HepG2 (cell line): Measurements from ENCODE around the gene CC2D1A. TPM values are rescaled to one million over a fixed set of nuclear protein-coding genes. Genes with fewer than 3 reads are reported as not detected.

Source experiments
- DPF2 ChIP-seq: sonication (generic); formaldehyde crosslinking; IDR thresholded peaks from 2 replicates; pipeline ENCODE4 v1.4.0; 2020; ENCODE audit warnings: mild to moderate bottlenecking, low read depth, missing genetic modification reagents, borderline replicate concordance
- JARID2 ChIP-seq: sonication (generic); formaldehyde crosslinking; IDR thresholded peaks from 2 replicates; pipeline ENCODE4 v1.8.1; 2023; ENCODE audit warnings: missing genetic modification reagents, inconsistent platforms; ENCODE audit not compliant: insufficient replicate concordance
- KLF12 ChIP-seq: sonication (generic); formaldehyde crosslinking; IDR thresholded peaks from 2 replicates; pipeline ENCODE4 v1.4.0; 2020; ENCODE audit warnings: missing genetic modification reagents, borderline replicate concordance
- NFE2L1 ChIP-seq: sonication (generic); formaldehyde crosslinking; IDR thresholded peaks from 2 replicates; pipeline ENCODE4 v1.4.0; 2020; ENCODE audit warnings: missing genetic modification reagents, mild to moderate bottlenecking, borderline replicate concordance
- PCBP1 ChIP-seq: fragments of 200-400 bp; formaldehyde crosslinking; IDR thresholded peaks from 2 replicates; pipeline ENCODE4 v1.6.1; 2017; ENCODE audit warnings: mild to moderate bottlenecking, low read depth, low read length, borderline replicate concordance
- SATB2 ChIP-seq: sonication (generic); formaldehyde crosslinking; IDR thresholded peaks from 2 replicates; pipeline ENCODE4 v1.5.0; 2020; ENCODE audit warnings: missing genetic modification reagents
- ZNF124 ChIP-seq: sonication (generic); formaldehyde crosslinking; IDR thresholded peaks from 2 replicates; pipeline ENCODE4 v1.4.0; 2020; ENCODE audit warnings: missing genetic modification reagents
- ZNF878 ChIP-seq: sonication (generic); formaldehyde crosslinking; IDR thresholded peaks from 2 replicates; pipeline ENCODE4 v1.8.1; 2023; ENCODE audit warnings: mild to moderate bottlenecking, missing genetic modification reagents, moderate library complexity
- polyA plus RNA-seq, 8 experiments: library from polyadenylated mRNA; depleted of rRNA in 3 of 8; stranded (reverse) in 7 of 8; unstranded in 1 of 8; fragments of >200 nt; fragmentation: Illumina TruSeq in 4 of 8; extraction: Trizol in 4 of 8; gene quantifications; 2 replicates each; pipeline versions ENCODE4 v1.2.1 to v1.2.3, GENCODE V29; 2011 to 2016; ENCODE audit warnings: low read depth in 4 of 8, missing spikeins in 1 of 8, mixed read lengths in 1 of 8; ENCODE audit not compliant: insufficient read depth in 1 of 8
- total RNA-seq, 5 experiments: library from RNA; depleted of rRNA; stranded (reverse); fragments of >200 nt; fragmentation: Illumina TruSeq; extraction: Trizol; gene quantifications; 2 replicates each; pipeline ENCODE4 v1.2.3, GENCODE V29; 2016; ENCODE audit warnings: low read depth in 1 of 5
- TF ChIP-seq, protein P1 (sequence below): sonication (generic); formaldehyde crosslinking; IDR thresholded peaks from 2 replicates; pipeline ENCODE4 v1.8.1; 2022; ENCODE audit warnings: mild to moderate bottlenecking, missing genetic modification reagents
- TF ChIP-seq, protein P2 (sequence below): IDR thresholded peaks from 2 replicates; pipeline ENCODE4 v1.6.1; 2018; ENCODE audit warnings: missing genetic modification reagents, mild to moderate bottlenecking, missing compliant biosample characterization
- TF ChIP-seq, protein P3 (sequence below): sonication (generic); formaldehyde crosslinking; conservative IDR thresholded peaks from 2 replicates; pipeline ENCODE4 v1.8.0; 2022; ENCODE audit warnings: missing genetic modification reagents
- TF ChIP-seq, protein P4 (sequence below): sonication (generic); formaldehyde crosslinking; IDR thresholded peaks from 2 replicates; pipeline ENCODE4 v1.4.0; 2020; ENCODE audit warnings: mild to moderate bottlenecking, low read depth, missing genetic modification reagents
- TF ChIP-seq, protein P5 (sequence below): sonication (generic); formaldehyde crosslinking; IDR thresholded peaks from 2 replicates; pipeline ENCODE4 v1.4.0; 2020; ENCODE audit warnings: low read depth, mild to moderate bottlenecking, missing genetic modification reagents
- TF ChIP-seq, protein P6 (sequence below): sonication (generic); formaldehyde crosslinking; IDR thresholded peaks from 2 replicates; pipeline ENCODE4 v1.5.0; 2020; ENCODE audit warnings: mild to moderate bottlenecking, missing genetic modification reagents, borderline replicate concordance

The CC2D1A gene
- total and polyA plus RNA-seq, 2 of the 13 experiments (the other 11 are each of a cell fraction or from before 2014, with no cell fraction given) = 9.7 to 11.5 TPM

DNA sequence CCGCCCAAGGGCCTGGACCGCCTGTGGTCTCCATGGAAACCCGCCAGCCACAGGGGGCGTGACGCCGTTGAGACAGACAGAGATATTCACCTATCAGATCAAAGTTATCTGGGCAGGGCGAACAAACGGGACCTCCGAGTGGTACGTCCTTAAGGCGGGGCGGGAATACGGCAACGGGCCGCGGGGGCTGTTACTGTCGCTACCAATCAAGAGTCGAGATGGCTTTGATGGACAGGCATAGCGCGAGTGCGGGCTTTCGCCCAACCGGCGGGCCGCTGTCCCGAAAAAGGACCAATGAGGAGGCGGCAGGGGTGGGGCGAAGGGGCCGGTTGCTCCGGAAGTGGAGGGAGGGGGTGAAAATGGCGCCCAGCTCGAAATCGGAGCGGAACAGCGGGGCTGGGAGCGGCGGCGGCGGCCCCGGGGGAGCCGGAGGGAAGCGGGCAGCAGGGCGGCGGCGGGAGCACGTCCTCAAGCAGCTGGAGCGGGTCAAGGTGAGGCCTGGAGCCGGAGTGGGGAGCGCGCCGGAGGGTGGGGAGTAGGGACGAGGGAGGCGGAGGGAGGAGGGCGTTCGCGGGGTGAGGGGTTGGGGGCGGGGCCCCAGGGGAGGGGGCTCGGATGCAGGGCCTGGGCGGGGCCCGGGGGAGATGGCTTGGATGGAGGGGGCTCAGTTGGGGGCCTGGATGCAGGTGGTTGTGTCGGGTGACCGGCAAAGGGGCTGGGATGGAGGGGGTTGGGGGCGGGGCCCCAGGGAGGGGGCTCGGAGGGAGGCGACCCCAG is 46.3 kb downstream of the CC2D1A start, which contains the start of gene DCAF15 (continued):
- TF ChIP-seq, protein P1, sequence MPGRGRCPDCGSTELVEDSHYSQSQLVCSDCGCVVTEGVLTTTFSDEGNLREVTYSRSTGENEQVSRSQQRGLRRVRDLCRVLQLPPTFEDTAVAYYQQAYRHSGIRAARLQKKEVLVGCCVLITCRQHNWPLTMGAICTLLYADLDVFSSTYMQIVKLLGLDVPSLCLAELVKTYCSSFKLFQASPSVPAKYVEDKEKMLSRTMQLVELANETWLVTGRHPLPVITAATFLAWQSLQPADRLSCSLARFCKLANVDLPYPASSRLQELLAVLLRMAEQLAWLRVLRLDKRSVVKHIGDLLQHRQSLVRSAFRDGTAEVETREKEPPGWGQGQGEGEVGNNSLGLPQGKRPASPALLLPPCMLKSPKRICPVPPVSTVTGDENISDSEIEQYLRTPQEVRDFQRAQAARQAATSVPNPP (CRISPR knock-in tag) = no peak
- TF ChIP-seq, protein P2, sequence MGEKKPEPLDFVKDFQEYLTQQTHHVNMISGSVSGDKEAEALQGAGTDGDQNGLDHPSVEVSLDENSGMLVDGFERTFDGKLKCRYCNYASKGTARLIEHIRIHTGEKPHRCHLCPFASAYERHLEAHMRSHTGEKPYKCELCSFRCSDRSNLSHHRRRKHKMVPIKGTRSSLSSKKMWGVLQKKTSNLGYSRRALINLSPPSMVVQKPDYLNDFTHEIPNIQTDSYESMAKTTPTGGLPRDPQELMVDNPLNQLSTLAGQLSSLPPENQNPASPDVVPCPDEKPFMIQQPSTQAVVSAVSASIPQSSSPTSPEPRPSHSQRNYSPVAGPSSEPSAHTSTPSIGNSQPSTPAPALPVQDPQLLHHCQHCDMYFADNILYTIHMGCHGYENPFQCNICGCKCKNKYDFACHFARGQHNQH = no peak
- TF ChIP-seq JARID2 (CRISPR knock-in tag) (no peak), ZNF878 (no peak), NFE2L1 (CRISPR knock-in tag) (no peak), PCBP1 (no peak), DPF2 (CRISPR knock-in tag) (no peak), KLF12 (CRISPR knock-in tag) (peak; percentile 34; the same call in 1 of the 2 replicates), ZNF124 (CRISPR knock-in tag) (no peak), SATB2 (no peak)
- TF ChIP-seq, protein P3, sequence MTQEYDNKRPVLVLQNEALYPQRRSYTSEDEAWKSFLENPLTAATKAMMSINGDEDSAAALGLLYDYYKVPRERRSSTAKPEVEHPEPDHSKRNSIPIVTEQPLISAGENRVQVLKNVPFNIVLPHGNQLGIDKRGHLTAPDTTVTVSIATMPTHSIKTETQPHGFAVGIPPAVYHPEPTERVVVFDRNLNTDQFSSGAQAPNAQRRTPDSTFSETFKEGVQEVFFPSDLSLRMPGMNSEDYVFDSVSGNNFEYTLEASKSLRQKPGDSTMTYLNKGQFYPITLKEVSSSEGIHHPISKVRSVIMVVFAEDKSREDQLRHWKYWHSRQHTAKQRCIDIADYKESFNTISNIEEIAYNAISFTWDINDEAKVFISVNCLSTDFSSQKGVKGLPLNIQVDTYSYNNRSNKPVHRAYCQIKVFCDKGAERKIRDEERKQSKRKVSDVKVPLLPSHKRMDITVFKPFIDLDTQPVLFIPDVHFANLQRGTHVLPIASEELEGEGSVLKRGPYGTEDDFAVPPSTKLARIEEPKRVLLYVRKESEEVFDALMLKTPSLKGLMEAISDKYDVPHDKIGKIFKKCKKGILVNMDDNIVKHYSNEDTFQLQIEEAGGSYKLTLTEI (CRISPR knock-in tag) = no peak
- TF ChIP-seq, protein P4, sequence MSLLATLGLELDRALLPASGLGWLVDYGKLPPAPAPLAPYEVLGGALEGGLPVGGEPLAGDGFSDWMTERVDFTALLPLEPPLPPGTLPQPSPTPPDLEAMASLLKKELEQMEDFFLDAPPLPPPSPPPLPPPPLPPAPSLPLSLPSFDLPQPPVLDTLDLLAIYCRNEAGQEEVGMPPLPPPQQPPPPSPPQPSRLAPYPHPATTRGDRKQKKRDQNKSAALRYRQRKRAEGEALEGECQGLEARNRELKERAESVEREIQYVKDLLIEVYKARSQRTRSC = no peak
- TF ChIP-seq, protein P5, sequence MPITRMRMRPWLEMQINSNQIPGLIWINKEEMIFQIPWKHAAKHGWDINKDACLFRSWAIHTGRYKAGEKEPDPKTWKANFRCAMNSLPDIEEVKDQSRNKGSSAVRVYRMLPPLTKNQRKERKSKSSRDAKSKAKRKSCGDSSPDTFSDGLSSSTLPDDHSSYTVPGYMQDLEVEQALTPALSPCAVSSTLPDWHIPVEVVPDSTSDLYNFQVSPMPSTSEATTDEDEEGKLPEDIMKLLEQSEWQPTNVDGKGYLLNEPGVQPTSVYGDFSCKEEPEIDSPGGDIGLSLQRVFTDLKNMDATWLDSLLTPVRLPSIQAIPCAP = no peak
- TF ChIP-seq, protein P6, sequence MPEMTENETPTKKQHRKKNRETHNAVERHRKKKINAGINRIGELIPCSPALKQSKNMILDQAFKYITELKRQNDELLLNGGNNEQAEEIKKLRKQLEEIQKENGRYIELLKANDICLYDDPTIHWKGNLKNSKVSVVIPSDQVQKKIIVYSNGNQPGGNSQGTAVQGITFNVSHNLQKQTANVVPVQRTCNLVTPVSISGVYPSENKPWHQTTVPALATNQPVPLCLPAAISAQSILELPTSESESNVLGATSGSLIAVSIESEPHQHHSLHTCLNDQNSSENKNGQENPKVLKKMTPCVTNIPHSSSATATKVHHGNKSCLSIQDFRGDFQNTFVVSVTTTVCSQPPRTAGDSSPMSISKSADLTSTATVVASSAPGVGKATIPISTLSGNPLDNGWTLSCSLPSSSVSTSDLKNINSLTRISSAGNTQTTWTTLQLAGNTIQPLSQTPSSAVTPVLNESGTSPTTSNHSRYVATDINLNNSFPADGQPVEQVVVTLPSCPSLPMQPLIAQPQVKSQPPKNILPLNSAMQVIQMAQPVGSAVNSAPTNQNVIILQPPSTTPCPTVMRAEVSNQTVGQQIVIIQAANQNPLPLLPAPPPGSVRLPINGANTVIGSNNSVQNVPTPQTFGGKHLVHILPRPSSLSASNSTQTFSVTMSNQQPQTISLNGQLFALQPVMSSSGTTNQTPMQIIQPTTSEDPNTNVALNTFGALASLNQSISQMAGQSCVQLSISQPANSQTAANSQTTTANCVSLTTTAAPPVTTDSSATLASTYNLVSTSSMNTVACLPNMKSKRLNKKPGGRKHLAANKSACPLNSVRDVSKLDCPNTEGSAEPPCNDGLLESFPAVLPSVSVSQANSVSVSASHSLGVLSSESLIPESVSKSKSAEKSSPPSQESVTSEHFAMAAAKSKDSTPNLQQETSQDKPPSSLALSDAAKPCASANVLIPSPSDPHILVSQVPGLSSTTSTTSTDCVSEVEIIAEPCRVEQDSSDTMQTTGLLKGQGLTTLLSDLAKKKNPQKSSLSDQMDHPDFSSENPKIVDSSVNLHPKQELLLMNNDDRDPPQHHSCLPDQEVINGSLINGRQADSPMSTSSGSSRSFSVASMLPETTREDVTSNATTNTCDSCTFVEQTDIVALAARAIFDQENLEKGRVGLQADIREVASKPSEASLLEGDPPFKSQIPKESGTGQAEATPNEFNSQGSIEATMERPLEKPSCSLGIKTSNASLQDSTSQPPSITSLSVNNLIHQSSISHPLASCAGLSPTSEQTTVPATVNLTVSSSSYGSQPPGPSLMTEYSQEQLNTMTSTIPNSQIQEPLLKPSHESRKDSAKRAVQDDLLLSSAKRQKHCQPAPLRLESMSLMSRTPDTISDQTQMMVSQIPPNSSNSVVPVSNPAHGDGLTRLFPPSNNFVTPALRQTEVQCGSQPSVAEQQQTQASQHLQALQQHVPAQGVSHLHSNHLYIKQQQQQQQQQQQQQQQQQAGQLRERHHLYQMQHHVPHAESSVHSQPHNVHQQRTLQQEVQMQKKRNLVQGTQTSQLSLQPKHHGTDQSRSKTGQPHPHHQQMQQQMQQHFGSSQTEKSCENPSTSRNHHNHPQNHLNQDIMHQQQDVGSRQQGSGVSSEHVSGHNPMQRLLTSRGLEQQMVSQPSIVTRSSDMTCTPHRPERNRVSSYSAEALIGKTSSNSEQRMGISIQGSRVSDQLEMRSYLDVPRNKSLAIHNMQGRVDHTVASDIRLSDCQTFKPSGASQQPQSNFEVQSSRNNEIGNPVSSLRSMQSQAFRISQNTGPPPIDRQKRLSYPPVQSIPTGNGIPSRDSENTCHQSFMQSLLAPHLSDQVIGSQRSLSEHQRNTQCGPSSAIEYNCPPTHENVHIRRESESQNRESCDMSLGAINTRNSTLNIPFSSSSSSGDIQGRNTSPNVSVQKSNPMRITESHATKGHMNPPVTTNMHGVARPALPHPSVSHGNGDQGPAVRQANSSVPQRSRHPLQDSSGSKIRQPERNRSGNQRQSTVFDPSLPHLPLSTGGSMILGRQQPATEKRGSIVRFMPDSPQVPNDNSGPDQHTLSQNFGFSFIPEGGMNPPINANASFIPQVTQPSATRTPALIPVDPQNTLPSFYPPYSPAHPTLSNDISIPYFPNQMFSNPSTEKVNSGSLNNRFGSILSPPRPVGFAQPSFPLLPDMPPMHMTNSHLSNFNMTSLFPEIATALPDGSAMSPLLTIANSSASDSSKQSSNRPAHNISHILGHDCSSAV = no peak
